NCI-H1436 treated with DMSO at 0.1 percent for 48 hours (cell line): Measurements from ENCODE around the gene PSMB9.
"Not testable (repeated sequence)": the region's sequence is repeated elsewhere in the genome, so short reads cannot be mapped to it uniquely, and the experiment has no call there.

Experiments
- DNase-seq: peaks from one replicate; lab custom pipeline; 2025; lab: John Stamatoyannopoulos, UW

Gene PSMB9

DNA sequence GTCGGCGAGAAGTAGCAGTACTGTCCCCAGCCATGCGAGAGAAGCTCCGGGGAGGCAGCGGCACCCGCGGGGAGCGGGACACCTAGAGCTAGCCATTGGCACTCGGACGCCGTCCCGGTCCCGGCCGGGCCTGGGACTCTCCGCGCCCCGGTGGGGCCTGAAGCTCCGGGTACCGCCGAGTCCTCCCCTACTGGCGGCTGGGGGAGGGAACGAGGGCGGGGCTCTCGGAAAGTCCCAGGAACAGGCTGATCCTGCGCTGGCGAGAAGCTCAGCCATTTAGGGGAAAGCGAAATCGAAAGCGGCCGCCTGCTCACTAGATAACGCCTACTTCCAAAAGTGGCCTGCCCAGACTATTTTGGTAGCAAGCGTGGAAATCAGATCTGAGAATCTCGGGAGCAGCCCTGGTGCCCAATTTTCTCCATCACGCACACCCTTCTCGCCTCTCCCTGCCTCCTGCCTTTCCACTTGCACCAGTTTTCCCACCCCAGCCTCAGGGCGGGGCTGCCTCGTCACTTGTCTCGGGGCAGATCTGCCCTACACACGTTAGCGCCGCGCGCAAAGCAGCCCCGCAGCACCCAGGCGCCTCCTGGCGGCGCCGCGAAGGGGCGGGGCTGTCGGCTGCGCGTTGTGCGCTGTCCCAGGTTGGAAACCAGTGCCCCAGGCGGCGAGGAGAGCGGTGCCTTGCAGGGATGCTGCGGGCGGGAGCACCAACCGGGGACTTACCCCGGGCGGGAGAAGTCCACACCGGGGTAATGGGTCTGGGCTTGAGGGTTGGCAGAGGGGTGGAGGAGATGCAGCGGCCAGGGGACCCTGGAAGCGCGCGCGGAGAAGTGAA lies at the start of gene PSMB9, which contains the start of gene TAP1:
TSS of gene PSMB9 (plus strand) at position 652 of the 835 bp plus-strand sequence. CDS start at position 690, 38 bp downstream.
TSS of gene TAP1 (minus strand) at position 164 of the 835 bp plus-strand sequence. CDS start at position 96, 68 bp downstream.
- DNase-seq: peak; percentile 85

DNA sequence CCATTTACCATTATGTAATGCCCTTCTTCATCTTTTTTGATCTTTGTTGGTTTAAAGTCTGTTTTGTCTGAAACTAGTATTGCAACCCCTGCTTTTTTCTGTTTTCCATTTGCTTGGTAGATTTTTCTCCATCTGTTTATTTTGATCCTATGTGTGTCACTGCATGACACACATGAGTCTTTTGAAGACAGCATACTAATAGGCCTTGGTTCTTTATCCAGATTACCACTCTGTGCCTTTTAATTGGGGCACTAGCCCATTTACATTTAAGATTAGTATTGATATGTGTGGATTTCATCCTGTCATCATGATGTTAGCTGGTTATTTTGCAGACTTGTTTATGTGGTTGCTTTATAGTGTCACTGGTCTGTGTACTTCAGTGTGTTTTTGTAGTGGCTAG lies 48.6 kb upstream of the PSMB9 start:
- not testable (repeated sequence) for DNase-seq

DNA sequence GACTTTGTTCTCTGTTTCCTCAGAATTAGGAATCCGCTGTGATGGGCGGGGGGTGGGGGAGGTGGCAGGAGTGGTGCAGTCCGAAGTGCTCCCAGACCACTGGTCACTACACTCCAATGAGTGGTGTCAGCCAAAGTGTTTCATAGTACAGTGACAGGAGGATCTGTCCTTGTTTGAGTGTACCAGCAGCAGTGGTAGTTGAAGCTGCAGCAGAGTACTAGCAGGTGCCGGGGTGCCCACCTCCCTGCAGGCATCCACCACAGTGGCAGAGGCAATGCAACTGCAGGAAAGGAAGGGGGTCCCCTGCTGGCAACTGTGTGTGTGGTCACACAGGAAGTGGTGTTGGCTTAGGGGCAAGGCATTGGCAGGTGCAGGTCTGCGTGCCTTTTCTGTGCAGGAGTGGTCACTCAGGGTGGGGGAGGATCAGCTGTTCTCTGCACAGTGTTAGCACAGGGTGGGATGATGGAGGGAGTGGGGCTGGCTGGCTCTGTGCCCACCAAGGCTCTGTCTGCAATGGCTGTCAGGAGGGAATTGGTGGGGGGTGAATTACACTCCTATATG lies 46.9 kb upstream of the PSMB9 start:
- DNase-seq: no peak

DNA sequence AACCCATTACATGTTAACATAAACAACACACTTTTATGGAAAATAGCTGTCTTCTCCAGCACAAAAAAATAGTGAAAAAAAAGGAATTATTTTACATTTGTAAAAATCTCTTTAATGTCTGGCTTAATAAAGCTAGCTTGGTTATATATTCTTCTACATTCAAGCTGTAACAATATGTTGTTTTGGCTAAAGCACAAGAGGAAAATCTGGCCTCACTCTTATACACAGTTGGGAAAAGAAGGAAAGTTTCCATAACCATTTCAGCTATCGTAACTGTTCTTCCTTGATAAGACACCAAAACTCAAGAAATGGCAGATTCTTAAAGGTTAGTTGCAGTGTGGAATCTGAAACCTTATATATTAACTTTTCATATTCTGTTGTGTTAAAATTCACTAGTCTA lies 44.8 kb upstream of the PSMB9 start:
- DNase-seq: no peak

DNA sequence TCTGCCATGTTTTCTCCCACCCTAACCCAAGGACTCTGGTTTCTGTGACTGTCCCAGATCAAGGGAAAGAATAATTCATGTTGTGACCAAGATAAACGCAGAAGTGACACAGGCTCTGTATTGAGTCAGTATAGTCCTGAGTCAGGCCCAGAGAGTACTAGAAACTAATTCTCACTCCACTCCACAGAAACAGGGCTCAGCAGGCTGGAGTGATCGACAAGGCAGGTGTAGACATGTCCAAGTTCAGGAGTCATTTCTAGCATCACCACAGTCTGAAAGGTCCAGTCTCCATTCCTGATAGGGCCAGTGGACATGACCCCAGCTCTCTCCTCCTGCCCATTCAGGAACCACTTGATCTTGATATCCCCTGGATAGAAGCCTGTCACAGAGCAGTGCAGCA lies 39.8 kb upstream of the PSMB9 start:
- no peak for DNase-seq

DNA sequence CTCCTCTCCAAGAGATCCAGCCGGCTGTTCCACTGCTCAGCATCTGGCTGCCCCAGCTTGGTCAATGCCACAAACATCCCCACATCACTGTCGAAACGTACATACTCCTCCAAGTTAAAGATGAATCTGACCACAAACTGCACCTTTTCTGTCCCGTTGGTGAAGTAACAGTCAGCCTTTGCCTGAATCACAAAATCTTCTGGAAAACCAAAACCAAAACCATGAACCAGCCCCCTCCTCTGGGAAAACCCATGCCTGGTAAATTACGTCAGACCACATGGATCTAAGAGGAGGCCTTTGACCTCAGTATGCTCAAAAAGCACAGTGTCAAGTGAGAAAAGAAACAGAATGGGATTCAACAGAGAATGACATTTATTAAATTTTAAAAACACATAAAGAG lies 38.9 kb upstream of the PSMB9 start:
- no peak for DNase-seq

DNA sequence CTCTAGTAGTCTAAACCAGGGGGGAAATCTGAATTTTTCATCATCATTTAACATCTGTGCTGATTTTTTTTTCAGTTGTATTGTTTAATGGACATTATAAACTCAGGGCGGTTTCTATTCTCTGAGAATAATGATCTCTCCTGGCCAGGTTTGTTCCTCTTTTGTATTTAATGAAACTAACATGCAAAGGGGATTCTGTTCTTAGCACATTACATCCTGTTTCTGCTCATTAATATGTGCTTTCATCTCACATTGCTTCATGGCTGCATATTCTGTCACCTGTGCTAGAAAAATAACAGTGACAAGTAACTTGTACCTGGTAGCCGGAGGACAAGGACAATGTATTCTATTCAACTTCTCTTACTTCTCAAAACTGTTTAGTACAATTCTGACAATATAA lies 38.0 kb upstream of the PSMB9 start:
- no peak for DNase-seq

DNA sequence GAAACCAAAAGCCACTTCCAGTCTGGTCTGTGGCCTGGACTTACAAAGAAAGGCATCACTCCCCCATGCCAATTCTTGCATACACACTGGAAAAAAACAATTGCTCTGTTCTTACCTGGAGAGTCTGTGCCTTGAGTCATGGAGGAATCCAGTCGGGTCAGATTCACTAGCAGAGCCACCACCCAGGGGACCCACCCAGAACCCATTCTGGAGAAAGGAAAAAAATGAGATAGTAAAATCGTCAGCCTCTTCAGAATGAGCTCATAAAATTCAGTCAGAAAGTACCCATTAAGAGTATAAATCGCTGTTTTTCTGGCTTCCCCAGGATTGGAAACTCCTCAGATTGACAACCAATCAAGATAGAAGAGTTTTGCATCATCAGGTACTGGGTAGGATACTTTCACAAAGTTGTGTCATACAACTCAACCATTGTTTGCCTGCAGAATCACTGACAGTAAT lies 37.2 kb upstream of the PSMB9 start, which contains the start of gene HLA-DOB:
TSS of gene HLA-DOB (minus strand) at position 257 of the 459 bp plus-strand sequence. CDS start at position 206, 51 bp downstream.
- DNase-seq: no peak

DNA sequence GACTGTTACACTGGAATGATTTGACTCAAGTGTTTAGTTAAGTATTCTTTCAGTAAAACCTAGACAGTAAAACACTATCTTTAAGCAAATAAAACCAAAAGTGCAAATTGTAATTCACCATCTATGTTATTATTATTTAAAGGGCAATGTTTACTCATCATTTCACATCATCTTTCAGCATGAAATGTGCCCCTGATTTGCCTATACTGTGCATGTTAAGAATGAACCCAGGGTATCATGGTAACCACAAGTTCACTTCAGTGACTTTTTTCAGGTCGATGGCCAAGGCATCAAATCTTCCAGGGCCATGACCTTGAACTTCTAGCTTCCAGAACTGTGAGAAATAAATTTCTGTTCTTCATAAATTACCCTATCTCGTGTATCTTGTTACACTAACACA lies 35.1 kb upstream of the PSMB9 start:
- DNase-seq: no peak

DNA sequence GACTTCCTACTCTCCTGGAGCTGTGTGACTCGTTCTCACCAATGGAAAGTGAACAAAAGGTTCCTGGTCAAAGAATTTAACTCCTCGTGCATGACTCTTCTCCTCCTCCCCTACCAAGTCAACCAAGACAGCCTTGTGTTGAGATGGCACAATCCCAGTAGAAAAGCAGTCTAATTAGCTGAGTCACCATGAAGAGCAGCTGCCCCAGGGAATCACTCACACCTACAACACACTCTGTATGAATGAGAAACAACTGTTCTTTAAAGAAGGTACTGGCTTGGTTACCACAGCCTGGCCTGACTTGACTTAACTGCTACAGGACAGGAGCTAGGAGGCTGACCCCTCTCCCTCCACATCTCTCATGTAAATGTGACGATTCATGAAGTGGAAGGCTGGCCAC lies 34.3 kb upstream of the PSMB9 start:
- no peak for DNase-seq

DNA sequence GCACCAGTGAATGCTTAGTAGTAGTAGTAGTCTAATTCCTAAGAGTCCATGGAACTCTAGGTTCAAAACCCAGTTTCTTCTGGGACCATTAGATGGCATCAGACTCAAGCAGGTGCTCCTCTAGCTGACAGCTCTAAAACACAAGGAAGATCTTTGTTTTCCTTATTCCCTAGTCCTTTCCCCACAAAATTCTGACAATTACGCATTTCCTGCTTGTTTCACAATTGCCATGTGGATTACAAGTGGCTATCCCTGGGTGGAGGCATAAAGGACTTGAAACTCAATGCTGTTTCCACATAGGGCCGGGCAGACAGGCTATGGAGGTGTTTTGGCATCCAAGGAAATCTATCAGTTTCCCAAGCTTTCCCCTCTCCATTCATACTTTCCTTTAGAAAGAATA lies 28.0 kb upstream of the PSMB9 start:
- no peak for DNase-seq

DNA sequence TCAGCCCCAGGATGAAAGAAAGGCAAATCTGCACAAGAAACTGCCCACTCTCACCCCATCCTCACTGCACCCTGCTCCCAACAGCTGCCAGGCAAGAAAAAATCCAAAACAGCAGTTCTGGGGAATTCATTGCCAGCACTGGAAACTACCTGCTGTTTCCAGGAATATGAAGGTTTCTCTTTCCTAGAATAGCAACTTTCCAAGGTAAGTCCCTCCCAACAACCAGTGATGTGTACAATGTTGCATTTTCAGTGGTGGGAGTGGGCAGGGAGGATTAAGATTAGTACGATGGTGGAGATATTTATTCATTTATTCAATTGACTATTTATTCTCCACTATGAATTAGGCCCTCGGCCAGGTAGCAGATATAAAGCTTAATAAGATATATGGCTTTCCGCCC lies 27.0 kb upstream of the PSMB9 start:
- no peak for DNase-seq

DNA sequence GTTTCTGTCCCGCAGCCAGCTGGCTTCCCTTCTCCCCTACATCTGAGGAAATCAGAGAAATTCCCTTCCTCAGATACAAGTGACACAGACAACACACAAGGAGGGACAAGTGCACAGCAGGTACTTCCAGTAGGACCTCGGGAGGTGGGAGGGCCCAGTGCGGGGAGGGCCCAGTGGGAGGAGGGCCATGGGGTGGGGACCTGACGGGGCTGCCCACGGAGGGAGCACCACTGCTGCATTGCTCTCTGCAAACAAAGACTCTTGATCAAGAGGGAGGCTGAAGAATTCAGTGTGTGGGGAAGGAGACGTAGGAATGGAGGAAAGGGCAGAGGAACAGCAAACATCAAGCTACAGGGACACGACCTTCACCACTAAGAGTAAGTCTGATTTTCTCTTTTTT lies 24.5 kb upstream of the PSMB9 start:
- no peak for DNase-seq

DNA sequence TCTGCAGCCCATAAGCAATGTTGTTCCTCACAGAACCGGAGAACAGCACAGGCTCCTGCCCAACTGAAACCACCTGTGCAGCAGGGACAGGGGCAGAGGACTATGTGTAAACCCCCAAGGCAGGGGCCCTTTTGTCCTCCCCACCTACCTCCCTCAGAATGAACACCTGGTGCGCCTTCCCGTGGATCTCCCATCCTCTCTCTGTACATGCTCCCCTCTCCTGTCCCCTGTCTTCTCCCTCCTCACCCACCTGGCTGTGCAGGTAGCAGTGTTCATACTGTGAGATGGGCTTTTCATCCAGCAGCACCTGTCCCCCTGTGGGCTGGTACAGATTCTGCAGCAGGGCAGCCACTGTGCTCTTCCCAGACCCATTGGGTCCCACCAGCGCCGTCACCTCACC lies 24.0 kb upstream of the PSMB9 start:
- DNase-seq: no peak

DNA sequence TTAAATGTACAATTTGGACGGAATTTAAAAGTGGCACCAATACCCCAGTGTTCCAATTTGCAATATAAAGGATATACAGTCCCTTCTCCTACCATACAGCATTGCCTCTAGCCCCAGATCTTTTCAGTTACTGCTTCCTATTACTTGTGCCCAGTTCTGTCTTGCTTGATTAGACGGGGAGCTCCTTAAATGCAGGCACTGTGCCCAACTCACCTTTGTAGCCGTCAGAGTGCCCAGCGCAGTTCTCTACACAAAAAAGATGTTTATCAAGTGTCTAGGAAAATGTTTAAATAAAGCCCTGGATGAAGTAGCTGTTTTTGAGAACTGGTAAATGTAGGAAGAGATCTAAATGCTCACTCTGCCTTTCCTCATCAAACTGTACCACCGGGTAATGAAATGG lies 23.1 kb upstream of the PSMB9 start:
- no peak for DNase-seq

DNA sequence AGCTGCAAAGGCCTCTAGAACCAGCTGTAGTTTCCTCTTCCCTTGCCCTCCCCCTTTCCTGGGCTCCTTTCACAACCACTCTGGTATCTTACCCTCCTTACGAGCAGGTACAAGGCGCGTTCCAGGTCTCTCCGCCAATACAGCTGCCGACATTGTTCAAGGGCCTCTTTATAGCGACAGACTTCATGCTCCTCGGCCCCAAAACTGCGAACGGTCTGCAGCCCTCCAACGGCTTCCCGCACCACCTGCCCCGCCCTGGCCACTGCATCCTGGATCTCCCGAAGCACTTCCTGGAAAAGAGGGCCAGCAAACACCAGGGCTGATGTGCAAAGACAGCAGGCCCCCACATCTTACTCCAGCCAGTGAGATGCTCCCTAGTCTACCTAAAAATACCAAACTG lies 21.5 kb upstream of the PSMB9 start:
- DNase-seq: no peak

DNA sequence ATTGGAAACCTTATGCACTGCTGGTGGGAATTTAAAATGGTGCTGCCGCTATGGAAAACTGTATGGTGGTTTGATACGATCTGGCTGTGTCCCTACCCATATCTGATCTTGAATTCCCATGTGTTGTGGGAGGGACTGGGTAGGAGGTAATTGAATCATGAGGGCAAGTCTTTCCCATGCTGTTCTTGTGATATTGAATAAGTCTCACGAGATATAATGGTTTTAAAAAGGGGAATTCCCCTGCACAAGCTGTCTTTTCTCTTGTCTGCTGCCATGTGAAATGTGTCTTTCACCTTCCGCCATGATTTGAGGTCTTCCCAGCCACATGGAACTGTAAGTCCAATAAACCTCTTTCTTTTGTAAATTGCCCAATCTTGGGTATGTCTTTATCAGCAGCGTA lies 20.3 kb upstream of the PSMB9 start:
- DNase-seq: no peak

DNA sequence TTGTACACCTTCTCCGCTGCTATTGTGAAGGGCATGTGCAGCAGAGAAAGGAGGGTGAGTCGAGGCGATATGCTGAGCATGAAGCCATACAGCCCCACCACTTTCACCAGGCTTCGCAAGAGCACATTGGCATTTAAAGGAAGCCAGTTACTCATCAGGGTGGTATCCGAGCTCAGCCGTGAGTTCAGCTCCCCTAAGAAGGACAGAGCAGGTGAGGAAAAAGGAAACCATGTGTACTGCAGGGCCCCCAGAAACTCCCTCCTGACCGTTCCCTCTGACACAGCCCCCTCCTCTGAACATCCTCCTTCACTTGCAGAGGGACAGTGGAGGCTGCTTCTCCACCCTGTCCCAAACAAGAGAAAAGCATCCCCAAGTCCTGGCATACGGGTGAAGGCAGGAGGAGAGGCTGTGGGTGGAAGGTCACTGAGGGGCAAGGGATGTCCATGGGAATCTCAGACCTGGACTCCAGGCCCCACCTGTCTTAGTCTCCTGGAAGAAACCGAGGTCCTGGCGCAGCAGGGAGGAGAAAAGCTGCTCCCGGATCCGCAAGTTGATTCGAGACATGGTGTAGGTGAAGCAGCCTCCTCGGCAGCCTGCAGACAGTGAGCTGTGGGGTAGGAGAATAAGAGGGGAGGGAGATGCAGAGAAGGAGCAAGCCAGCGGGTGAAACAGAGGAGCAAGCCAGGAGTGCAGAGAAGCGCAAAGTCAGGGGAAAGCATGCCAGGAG lies 18.7 kb upstream of the PSMB9 start:
- no peak for DNase-seq

DNA sequence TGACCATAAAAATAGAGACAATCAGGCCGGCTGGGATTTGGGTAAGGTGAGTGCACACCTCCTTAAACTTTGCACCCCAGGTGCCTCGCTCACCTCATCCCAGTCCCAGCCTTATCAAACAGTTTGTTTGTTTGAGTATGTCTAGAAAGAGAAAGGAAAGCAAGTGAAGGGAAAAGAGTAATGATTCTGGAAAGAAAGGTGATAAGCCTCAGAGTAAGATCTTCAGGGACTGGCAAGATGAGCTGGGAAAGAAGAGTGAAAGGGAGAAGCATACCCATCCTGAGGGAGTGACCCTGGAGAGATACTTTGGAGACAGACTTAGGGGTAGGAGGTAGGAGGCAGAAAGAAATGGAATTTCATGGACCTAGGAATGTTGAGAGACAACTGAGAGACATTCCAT lies 17.1 kb upstream of the PSMB9 start:
- DNase-seq: no peak

DNA sequence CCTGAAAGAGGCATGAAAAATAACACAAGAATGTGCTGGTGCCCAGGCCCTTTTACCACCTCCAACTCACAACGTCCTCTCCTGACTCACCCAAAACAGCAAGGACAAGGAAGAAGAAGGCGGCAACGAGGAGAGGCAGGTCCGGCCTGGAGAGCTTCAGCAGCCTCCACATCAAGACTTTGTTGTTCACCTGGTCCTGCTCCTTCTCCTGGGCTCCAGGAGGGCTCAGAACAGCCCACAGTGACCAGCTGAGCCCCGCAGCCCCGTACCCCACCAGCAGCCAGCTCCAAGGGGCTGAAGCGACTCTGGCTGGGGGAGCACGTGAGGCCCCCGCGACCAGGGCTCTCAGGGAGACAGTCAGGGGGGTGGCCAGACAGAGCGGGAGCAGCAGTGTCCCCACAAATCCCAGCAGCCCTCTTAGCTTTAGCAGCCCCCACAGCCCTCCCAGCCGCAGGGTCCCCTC lies 16.3 kb upstream of the PSMB9 start:
- no peak for DNase-seq

DNA sequence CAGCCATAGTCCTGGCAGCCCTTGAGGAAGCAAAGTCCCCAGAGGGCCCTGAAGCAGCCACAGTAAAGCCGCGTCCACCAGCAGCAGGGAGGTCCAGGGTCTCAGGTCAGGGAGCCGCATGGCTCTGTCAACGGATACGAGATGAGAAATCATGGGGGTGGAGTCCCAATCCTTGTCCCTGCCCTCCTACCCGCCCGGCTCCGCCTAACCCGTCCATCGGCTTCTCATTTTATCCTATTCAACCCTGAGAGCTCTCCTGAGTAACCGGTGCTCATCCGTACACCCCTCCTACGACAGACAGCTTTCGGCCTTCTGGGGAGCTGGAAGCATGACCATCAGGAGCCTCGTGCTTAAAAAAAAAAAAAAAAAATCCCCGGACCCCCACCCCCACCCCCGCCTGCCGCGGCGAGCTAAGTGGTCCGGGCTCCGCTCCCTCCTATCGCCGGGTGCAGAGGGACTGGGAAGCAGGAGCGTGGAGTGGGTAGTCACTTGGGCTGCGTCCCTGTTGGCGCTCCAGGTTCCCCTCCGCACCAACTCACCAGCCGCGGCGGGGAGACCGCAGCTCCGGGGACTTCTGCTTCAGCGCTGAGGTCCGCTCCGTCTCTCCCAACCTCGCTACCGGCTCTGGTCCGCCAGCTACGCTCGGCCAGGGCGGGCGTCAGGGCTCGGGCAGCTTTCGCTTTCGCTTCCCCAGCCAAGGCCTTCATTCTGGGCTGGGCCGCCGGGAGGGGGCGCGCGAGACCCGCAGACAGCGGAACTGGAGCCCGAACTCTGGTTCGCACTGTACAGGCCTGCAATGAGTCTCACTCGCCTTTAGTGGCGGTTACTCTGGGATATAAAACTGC lies 15.7 kb upstream of the PSMB9 start, which contains the start of gene TAP2:
TSS of gene TAP2 (minus strand) at position 626 of the 845 bp plus-strand sequence. CDS start at position 120, 506 bp downstream.
- peak; percentile 79 for DNase-seq

DNA sequence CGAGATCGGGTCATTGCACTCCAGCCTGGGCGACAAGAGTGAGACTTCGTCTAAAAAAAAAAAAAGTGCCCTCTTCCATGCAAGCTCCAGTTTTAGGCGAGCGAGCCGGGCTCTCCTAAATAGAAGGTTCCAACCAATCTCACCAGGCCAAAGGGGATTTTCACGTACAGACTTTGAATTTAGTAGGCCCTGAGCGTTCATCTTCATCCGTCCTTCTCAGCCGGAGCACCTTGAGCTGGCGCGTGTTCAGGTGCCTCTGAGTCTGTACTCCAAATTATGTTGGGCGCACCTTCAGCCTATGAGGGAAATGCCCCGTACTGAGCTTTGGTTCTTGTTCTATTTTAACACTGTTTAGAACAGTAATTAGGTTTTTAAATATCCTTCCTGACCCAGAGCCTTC lies 14.6 kb upstream of the PSMB9 start:
- DNase-seq: no peak
